ENCODE measurements around the gene SELENOK.

The SELENOK gene

DNA sequence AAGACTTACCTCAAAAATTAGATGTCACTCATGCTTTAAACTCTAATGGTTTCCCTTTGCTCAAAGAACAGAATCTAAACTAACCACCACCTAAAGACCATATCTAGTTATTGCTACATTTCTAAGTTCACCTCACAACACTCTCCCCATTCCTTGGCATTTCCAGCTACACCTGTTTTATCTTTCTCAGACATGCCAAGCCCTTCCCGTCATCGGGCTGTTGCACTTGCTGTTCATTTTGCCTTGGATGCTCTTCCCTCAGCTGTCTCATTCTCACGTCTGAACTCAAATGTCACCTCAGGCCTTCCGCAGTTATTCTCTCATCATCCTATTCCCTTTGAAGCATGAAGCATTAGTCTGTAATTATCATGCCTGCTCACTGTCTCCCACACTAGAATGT, 8.7 kb downstream of the SELENOK start:
- no peak for DNase-seq (ENCODE audit: low read depth)

DNA sequence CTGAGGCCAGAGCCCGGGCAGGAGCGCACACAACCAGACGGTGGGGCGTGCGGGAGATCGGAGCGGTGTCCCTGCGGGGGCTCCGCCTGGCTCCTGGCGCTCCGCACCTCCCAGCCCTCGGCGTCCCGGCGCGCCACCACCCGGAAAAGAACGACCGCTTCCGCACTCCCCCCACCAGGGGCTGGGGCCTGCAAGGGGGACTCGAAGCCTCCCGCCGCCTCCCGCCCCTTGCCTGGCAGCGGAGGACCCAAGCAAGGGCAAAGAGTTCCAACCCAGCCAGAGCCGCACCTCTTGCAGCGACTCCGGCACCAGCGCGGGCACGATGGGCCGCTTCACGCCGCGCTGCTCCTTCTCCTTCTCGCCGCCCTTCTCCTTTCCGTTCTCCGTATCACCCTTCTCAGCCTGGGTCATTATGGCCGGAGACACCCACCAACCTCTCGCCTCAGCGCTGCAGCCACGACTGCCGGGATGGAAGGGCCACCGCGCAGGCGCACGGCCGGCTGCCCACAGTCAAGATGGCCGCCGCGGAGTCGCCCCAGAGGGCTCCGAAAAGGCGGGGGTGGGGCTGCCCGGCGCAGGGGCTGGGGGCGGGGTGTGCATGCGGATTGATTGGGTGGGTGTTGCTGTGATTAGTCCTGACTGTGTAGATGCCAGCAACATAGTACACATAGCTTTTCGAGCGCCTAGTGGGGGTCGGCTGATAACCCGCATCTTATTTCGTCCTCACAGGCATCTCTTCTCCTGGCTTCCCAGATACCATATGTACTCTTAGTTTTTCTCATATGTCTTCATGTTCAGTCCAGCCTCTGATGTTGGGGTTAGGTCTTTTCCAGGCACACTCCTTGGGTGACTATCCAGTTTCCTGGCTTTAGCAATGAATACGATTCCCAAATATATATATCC, 9.7 kb downstream of the SELENOK start, which contains the start of gene ACTR8:
Gene ACTR8, minus strand, starts transcription at position 462 of the 903 bp plus-strand sequence. Its CDS starts 51 bp downstream, at position 411.
- DNase-seq (ENCODE audit: low read depth) = peak; percentile 77

DNA sequence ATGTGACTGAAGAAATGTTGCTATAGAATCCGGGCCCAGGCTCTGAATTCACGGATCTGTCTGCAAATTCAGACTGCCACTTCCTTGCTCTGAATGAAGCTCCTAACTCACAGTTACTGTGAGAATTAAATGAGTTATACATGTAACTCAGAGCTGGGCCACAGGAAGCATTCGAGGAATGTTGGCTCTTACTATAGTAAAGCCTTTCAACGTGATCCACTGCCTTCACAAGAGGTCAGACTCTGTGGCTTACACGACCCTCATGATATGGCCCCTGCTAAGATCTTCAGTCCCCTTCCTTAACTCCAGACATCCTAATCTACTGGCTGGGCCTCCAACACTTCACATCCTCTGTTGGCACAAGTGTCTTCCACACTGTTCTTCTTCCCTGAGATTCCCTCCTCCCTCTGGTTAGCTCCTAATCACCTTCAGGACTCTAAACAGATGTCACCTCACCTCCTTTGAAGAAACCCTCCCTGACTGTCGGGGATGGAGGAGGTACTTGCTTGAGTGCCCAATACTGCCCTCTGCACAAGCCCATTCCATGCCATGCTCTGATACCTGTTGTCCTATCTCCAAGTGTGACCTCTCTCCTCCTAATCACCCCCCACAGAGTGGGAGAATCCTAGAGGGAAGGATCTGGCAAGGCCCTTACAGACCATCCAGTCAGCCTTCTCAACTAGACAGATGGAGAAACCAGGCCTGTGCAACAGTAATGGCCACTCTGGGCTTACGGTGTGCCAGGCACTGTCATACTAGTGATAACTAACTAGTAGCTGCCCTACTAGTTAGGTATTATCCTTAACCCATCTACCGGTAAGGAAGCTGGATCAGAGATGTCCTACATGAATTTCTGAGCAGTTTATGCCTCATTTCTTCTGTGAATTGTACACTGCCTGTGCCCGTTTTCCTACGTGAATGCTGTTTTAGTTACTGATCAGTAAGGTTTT, 11.0 kb downstream of the SELENOK start:
- no peak for DNase-seq (ENCODE audit: low read depth)

DNA sequence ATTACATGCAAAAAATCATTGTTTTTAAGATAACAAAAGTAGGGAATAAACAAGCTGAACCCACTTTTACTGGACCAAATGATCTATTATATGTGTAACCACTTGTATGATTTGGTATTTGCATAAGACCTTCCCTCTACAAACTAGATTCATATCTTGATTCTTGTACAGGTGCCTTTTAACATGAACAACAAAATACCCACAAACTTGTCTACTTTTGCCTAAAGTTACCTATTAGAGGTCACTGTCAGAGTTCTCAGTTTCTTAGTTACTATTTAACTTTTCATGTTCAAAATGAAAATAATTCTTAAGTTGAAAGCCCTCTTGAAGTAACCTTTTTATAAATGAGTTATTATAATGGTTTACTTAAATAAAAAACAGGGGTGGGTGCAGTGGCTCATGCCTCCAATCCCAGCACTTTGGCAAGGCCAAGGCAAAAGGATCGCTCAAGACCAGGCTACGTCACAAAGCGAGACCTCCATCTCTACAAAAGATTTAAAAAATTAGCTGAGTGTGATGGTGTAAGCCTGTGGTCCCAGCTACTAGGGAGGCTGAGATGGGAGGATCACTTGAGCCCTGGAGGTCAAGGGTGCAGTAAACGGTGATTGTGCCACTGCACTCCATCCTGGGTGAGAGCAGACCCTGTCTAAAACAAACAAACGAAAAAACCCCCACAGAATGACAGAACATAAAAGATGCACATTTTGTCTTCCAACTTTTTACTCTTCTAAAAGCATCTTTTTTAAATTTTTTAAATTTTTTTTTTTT, 25.7 kb downstream of the SELENOK start:
- no peak for DNase-seq (ENCODE audit: low read depth)

DNA sequence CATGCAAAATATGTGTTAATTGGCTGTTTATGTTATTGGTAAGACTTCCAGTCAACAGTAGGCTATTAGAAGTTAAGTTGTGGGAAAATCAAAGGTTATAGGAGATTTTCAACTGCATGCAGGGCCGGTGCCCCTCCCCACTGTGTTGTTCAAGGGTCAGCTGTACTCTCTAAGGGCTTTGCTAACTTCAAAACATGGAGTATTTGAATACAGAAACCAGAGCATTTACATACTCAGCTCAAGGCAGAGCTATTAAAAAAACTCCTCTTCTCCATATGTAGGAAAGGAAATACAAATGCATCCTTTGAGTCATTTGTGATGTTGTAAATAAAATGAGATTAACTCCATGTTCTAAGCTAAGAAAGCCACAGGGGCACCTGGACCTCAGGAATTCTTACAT, 28.5 kb downstream of the SELENOK start:
- DNase-seq (ENCODE audit: low read depth) = no peak

DNA sequence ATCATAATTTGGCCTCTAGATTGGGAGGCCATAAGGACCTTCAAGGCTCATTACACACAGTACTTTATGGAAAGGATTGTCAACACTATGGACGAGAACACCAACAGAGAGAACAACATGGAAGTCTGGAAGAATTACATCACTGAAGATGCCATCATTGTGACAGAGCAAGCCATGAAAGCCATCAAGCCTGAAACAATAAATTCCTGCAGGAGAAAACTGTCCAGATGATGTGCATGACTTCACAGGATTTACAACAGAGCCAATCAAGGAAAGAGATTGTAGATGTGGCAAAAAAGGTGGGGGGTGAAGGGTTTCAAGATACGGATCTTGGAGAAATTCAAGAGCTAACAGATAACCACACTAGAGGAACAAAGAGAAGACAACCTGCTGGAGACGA, 29.4 kb downstream of the SELENOK start:
- DNase-seq (ENCODE audit: low read depth) = no peak

DNA sequence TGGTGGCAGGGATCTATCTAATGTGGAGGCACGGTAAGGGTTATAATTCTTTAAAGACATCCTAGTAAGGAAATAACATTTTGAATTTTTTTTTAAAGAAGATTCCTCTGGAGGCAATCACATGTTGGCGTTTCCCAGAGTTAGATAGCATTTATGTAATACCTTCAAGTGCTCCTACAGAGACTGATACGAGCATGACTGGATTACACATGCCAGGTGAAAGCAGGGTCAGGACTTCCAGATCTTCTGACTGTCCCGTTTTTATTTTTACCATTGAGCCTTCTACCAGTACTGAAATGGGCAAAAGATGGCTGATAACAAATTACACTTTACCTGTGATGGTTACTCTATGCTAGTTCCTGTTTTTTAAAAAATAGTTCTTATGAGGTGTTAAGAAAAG, 31.5 kb downstream of the SELENOK start:
- no peak for DNase-seq (ENCODE audit: low read depth)

DNA sequence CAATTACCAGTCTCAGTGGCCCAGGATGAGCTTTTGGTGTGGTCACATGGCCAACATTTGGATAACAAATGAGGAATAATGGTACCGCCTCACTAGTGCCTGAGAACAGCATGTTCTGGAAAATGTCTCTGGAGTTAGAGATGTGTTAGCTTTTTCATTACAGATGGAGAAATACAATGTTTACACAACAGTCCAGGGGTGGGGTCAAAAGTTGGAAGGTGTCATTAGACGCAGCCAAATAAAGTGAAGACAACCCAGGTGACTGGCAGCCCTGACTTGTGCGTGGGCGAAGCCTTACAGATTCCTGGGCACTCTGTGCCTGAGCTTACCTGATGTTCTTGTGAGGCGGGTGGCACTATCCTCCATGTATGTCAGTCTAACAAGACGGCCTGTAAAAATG, 32.5 kb downstream of the SELENOK start:
- DNase-seq (ENCODE audit: low read depth) = no peak

DNA sequence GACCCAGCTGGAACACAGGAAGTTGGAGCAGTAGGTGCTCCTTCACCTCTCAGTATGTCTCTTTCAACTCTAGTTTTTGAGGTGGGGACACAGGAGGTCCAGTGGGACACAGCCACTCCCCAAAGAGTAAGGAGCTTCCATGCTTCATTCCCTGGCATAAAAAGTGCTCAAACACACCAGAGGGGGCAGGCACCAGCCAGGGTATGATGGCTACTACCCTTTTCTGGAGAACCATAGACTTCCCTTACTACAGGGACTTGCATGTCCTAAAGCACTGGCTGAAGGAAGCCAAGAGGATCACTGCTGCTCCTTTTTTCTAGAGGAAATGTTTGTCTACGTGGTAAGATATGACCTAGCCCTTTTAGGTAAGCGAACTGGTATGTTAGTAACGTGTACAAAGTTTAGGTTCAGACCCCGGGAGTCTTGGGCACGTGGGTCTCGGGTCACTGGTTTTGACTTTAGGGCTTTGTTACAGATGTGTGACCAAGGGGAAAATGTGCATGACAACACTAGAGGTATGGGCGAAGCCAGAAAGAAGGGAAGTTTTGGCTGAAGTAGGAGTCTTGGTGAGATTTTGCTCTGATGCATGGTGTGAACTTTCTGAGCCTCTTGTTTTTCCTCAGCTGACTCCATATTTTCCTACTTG, 33.4 kb downstream of the SELENOK start:
- no peak for DNase-seq (ENCODE audit: low read depth)

DNA sequence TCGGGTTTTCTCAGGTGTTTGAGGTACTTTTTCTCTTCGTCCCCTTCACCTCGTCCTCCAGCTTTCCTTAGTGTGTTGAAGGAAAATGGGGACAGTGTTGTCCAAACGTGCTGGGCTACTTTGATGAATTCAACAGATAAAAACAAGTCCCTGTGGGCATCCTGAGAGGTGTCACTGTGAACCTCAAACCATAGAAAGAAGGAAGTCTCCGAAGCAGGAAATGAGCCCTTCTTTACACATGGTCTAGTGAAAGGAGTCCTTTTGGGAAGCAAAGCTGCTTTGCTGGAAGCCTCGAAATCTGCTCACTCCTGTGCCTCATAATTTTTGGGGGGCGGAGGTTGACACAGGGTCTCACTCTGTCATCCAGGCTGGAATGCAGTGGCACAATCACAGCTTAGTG, 34.7 kb downstream of the SELENOK start:
- no peak for DNase-seq (ENCODE audit: low read depth)

DNA sequence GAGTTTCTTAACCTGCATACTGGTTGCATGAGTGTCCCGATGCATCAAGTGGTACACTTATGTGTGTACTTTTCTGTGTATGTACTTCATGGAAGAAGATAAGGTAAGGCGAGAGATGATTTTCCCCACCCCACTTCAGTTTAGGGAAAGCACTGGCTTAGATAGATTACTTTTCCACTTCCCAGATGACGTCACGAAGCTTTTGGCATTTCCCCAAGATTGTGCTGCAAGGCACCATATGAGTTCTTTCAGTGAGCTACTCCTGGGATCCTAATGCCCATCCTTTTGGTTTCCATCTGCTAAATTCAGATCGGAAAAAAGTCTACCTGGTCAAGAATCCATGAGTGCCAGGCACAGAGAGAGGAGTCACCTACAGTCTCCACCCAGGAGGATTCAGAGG, 40.8 kb downstream of the SELENOK start:
- DNase-seq (ENCODE audit: low read depth) = no peak

DNA sequence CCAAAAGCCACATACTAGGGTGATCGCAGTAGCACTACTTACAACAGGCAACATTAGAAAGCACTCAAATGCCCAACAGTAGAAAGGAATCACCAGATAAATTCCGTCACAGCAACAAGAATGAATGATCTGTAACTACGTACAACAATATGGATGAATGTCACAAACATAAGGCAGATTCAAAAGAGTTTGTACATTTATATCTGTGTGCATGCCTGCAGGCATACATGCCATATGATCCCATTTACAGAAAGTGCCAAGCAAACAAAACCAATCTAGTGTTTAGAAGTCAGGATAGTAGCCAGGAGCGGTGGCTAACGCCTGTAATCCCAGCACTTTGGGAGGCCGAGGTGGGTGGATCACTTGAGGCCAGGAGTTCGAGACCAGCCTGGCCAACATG, 41.7 kb downstream of the SELENOK start:
- no peak for DNase-seq (ENCODE audit: low read depth)

DNA sequence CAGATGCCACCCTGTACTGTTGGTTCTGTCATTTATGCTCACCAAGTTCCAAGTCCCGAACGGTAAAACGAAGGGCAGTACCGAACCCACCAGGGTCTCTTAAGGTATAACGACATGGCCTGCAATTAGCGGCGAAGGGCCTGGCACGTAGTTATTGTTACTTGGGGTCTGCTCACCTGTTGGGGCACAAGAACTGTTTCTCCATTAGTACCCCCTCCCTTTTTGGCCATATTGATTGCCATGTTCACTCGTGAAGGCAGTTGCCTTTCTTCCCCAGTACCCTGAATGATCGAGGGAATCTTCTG, 44.9 kb downstream of the SELENOK start:
- DNase-seq (ENCODE audit: low read depth) = no peak

DNA sequence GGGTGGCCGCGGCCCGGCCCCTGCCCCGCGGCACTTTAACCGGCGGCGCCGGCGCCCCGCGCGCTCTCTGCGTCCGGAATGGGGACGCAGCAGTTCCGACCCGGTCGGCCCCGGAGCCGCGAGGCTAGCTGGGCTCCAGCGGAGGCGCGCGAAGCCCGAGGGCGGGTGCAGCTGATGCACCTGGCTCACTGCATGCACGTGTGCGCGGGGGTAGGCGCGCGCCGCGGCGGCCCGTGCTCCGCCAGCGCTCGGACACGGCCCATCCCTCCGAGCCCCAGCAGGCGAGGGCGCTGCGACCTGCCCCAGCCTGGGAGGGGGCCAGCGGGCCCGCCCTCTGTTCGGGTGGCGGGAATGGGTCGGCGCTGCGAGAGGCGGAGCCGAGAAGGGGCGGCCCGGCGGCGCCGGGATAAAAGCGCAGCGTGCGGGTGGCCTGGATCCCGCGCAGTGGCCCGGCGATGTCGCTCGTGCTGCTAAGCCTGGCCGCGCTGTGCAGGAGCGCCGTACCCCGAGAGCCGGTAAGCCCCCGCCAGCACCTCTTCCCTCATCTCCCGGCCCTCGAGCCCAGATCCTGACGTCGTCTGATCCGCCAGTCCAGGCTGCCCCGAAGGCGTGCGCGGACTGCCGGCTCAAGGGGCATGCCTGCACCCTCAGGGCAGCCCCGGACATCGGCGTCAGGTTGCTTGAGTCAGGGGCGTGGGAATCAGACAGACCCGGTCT, 45.4 kb downstream of the SELENOK start, which contains the start of the genes CHDH and IL17RB:
Gene CHDH, minus strand, starts transcription at position 286 of the 717 bp plus-strand sequence. CDS start 22,411 bp downstream, outside the sequence.
Gene IL17RB, plus strand, starts transcription at position 435 of the 717 bp plus-strand sequence. Its CDS starts 21 bp downstream, at position 456.
- no peak for DNase-seq (ENCODE audit: low read depth)

DNA sequence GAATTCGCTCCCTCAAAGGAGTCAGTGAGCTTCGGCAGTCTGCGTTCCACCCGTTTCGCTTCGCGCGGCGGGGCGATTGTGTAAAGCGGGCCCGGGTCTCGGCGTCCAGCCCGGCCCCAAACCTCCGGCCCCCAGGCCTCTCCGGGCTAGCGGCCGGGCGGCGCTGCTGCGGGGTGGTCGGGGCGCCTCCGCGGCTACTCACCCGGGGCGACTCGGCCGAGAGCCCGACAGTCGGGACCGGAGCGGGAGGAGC, 45.9 kb downstream of the SELENOK start:
- no peak for DNase-seq (ENCODE audit: low read depth)

DNA sequence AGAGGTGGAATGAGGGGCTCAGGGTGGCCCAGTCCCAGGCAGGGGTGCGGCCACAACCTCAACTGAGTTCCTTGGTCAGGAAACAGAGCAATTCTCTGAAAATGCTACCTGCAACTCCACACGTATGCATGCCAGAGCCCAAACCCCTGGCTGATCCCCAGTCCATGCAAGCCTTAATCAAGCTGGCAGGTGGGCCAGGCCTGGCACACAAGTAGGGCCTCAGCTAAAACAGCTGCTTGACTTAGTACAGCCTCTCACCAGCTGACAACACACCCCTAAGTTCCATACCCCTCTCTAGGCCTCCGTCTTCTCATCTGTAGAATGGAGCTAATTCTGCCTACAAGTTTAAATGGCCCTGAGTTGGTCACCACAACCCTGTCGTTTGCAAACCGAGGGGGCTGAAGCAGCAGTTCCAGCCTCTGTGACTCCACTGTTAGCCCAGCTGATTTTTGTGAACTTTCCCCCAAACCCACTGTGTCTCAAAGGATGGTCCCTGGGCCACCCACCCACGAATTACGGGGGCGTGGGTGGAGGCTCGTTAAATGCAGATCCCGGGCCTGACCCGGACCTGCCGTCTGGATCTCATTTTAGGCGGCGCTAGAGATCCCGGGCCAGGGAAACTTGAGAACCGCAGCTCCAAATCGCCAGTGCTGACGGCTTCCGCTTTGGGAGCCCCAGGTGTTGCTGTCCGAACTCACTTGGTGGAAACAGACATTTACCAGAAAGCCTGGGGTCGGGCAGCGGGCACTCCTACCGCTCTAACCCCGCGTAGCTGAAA, 46.4 kb downstream of the SELENOK start:
- no peak for DNase-seq (ENCODE audit: low read depth)

DNA sequence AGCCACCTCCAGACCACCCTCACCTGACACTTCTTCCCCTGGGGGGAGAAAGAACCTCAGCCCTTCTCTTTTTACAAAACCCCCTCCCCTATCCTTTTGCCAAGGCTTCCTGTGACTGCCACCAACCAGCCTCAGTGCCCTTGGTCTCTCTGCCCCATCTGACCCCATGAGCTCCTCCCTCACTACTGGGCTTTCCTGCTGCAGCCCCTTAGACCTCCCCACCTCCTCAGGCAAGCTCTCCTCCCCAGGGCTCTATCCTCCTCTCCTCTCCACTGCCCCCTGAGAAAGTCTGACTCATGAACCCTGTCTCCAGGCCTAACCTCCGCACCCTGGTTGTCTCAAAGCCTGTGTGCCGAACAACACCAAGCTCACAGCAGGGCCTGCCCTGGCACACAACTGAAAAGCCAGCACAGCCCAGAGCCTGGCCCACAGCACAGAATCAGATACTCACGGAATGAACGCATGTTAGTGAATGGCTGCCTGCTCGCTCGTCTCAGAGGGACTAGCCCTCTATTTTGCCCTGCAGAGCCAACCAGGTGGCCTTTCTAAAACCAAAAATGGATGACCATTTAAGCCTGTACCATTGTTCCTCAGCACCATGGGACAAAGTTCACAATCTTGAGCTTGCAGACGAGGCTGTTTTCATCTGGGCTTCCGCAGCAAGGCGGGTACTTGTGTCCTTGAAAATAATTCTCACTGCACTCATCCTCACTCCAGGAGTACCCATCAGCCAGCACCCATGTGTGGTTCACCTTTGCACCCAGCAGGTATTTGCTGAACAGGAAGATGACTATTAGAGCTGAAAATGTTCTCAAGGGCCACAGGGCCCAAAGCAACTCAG, 47.2 kb downstream of the SELENOK start:
- no peak for DNase-seq (ENCODE audit: low read depth)

DNA sequence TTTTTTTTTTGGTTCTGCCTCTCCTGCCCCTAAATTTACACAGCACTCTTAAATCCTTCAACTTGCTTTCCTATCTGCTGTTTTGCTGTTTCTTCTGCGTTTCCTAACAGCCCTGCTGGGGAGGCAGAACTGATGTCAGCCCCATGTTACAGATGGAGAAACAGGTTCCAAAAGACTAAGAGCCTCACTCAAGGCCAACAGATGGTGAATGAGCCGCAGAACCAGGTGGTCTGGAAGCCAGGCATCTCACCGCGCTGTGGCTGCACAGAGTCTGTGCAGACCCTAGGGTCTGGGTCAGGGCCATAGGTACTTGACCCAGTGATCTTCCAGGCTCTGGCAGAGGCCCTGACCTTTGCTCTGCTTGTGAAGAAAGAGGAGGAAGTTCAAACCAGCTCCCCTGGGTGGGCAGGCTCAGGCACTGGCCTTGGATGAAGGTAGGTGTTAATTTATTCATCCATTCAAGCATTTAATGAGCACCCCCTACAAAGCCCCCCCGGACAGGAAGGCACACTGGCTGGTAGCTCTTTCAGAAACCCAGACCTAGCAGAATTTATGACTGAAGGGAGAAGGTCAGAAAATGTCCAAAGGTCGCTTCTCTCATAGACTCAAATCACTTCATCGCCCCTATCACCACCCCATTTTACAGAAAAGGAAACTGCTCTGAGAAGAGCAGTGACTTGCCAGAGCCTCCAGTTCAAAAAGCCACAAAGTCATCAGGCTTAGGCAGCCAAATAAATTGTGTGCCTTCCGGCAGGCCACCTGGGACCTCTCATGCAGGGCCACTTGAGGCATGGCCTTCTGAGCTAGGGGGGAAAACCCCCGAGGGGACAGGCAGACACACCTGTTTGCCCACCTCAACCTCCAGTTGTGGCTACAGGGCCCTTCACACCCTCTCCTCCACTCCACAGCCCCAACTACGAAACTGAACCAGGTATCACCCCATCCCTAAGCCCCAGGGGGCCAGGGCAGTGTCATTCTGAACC, 48.2 kb downstream of the SELENOK start:
- DNase-seq (ENCODE audit: low read depth) = no peak

Measured in T follicular helper cell (primary cell).